ENCODE measurements around the gene ZDHHC21. TPM values are rescaled to one million over a fixed set of nuclear protein-coding genes. Genes with fewer than 3 reads are reported as not detected.

The ZDHHC21 gene
- total RNA-seq, 1 experiment from 2014 or later = 6.8 TPM

DNA sequence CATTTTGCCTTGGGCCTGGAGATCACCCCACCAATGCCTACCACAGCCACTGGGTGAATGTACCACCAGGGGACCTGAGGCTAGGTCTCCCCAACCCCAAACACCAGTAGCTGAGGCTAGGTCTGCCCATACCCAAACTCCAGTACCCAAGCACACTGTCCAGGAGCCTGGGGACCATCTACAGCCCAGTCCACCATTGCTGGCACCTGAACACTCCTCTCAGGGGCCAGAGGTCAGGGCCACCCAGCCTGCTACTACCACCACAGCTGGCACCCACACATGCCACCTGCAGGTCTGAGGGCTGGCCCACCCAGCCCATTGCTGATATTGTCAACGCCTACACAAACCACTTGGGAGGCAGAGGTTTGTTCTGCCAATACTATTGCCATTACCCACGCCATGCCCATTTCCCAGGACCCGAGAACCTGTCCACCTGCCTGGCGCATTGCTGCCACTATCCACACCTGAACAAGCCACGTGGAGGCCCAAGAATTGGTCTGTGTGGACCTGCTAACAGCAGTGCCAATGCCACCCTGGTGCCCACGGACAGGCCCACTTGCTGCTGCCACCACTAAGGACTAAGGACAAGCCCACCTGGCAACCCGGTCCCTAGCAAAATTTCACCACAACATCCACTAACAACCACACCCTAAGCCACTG lies 59.2 kb downstream of the ZDHHC21 start:
- CTCF ChIA-PET = no interaction called here

DNA sequence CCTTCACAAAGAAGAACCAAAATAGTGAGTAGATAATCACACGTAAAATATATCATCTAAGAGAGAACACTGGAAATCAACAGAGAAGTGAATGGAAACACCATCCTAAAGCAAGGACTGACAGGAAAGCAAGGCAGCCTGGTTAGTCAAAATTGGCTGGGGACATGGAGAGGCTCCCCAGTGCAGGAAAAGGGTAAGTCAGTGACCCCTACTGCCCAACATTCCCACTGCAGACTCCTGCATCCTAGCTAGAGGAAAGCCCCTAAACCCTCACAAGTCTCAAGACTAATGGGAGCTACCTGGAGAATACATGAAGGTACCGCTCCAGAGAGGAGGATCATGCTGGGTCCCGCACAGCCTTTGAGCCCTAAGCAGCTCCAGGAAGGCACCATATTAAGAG lies 60.1 kb downstream of the ZDHHC21 start:
- CTCF ChIA-PET = interaction anchor here (0.6 kb wide), 1 partner anchor 15 kb away, joined by 4 read pairs; no protein-coding TSS in a partner anchor
- no peak for DNase-seq
- no TSS peak for BruUV-seq (replicated peaks)
- Mint-ChIP-seq H3K4me1 (ENCODE audit: low read depth, unreplicated experiment) (no peaks in the 10 kb centered on the region), H3K36me3 (ENCODE audit: insufficient read depth, unreplicated experiment) (no peaks in the 10 kb centered on the region), H3K27ac (ENCODE audit: unreplicated experiment) (no peak overlapping the region), H3K4me3 (ENCODE audit: unreplicated experiment) (no peak overlapping the region), H3K9me3 (ENCODE audit: unreplicated experiment) (no peaks in the 10 kb centered on the region), H3K27me3 (ENCODE audit: insufficient read depth, unreplicated experiment) (no peaks in the 10 kb centered on the region)
- Histone ChIP-seq H3K4me1 (no peaks in the 10 kb centered on the region), H3K9me3 (no peaks in the 10 kb centered on the region), H3K27me3 (replicated peaks; ENCODE audit: control insufficient read depth, insufficient read depth, low read length) (no peaks in the 10 kb centered on the region), H3K36me3 (ENCODE audit: control insufficient read depth, insufficient read depth, low read length) (no peaks in the 10 kb centered on the region), H3K4me3 (ENCODE audit: low read depth, low read length) (no peak overlapping the region)
- TF ChIP-seq, protein P1, sequence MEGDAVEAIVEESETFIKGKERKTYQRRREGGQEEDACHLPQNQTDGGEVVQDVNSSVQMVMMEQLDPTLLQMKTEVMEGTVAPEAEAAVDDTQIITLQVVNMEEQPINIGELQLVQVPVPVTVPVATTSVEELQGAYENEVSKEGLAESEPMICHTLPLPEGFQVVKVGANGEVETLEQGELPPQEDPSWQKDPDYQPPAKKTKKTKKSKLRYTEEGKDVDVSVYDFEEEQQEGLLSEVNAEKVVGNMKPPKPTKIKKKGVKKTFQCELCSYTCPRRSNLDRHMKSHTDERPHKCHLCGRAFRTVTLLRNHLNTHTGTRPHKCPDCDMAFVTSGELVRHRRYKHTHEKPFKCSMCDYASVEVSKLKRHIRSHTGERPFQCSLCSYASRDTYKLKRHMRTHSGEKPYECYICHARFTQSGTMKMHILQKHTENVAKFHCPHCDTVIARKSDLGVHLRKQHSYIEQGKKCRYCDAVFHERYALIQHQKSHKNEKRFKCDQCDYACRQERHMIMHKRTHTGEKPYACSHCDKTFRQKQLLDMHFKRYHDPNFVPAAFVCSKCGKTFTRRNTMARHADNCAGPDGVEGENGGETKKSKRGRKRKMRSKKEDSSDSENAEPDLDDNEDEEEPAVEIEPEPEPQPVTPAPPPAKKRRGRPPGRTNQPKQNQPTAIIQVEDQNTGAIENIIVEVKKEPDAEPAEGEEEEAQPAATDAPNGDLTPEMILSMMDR (IDR thresholded peaks at IDR 0.05; ENCODE audit: insufficient read depth in 1 of 2, low read depth in 1 of 2, low read length in 1 of 2, severe bottlenecking in 1 of 2, unreplicated experiment in 1 of 2) = no peak
- POLR2A ChIA-PET = no interaction called here
- intact Hi-C loops (cut with micrococcal nuclease; ENCODE audit: unreplicated experiment) = no loop called here

More for the DNA sequence above, 59.2 kb downstream of the ZDHHC21 start:
- Mint-ChIP-seq H3K4me1 (ENCODE audit: low read depth, unreplicated experiment) (no peaks in the 10 kb centered on the region), H3K27me3 (ENCODE audit: insufficient read depth, unreplicated experiment) (no peaks in the 10 kb centered on the region), H3K27ac (ENCODE audit: unreplicated experiment) (no peak overlapping the region), H3K4me3 (ENCODE audit: unreplicated experiment) (no peak overlapping the region), H3K9me3 (ENCODE audit: unreplicated experiment) (no peaks in the 10 kb centered on the region), H3K36me3 (ENCODE audit: insufficient read depth, unreplicated experiment) (no peaks in the 10 kb centered on the region)
- POLR2A ChIA-PET = no interaction called here
- no TSS peak for BruUV-seq (replicated peaks)
- H3K4me1 ChIP-seq = no peaks in the 10 kb centered on the region
- no peak overlapping the region for H3K4me3 ChIP-seq (ENCODE audit: low read depth, low read length)
- intact Hi-C loops (cut with micrococcal nuclease; ENCODE audit: unreplicated experiment) = no loop called here
- H3K9me3 ChIP-seq = no peaks in the 10 kb centered on the region
- no peaks in the 10 kb centered on the region for H3K27me3 ChIP-seq (replicated peaks; ENCODE audit: control insufficient read depth, insufficient read depth, low read length)
- no peaks in the 10 kb centered on the region for H3K36me3 ChIP-seq (ENCODE audit: control insufficient read depth, insufficient read depth, low read length)
- TF ChIP-seq, protein P1 (IDR thresholded peaks at IDR 0.05; ENCODE audit: insufficient read depth in 1 of 2, low read depth in 1 of 2, low read length in 1 of 2, severe bottlenecking in 1 of 2, unreplicated experiment in 1 of 2) = no peak
- no peak for DNase-seq

DNA sequence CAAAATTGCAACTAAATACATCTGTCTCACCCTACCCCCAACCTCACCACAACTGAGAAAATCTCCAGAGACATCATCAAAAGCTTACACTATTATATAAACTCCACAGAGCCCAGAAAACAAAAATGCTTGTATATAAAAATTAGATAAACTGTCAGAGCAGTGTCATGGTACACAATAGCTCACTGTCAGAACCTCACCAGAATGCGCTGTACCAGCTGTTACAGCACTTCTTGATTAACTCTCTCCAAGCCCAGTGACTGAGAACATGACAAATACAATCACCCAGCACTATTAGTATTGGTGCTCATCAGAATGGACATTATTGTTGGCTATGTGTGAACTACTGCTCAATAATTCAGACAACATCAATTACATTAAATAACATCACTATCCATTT lies 65.7 kb downstream of the ZDHHC21 start:
- ChIA-PET CTCF (interaction anchor here (0.6 kb wide), 1 partner anchor 31 kb away, joined by 4 read pairs; no protein-coding TSS in a partner anchor), POLR2A (no interaction called here)
- intact Hi-C loops (cut with micrococcal nuclease; ENCODE audit: unreplicated experiment) = no loop called here
- Mint-ChIP-seq H3K36me3 (ENCODE audit: insufficient read depth, unreplicated experiment) (no peaks in the 10 kb centered on the region), H3K27me3 (ENCODE audit: insufficient read depth, unreplicated experiment) (no peaks in the 10 kb centered on the region), H3K4me1 (ENCODE audit: low read depth, unreplicated experiment) (no peaks in the 10 kb centered on the region), H3K9me3 (ENCODE audit: unreplicated experiment) (no peaks in the 10 kb centered on the region), H3K4me3 (ENCODE audit: unreplicated experiment) (no peak overlapping the region), H3K27ac (ENCODE audit: unreplicated experiment) (no peak overlapping the region)
- no peaks in the 10 kb centered on the region for H3K9me3 ChIP-seq
- no peak overlapping the region for H3K4me3 ChIP-seq (ENCODE audit: low read depth, low read length)
- H3K27me3 ChIP-seq (replicated peaks; ENCODE audit: control insufficient read depth, insufficient read depth, low read length) = no peaks in the 10 kb centered on the region
- no peaks in the 10 kb centered on the region for H3K4me1 ChIP-seq
- H3K36me3 ChIP-seq (ENCODE audit: control insufficient read depth, insufficient read depth, low read length) = no peaks in the 10 kb centered on the region
- no TSS peak for BruUV-seq (replicated peaks)
- DNase-seq = no peak
- TF ChIP-seq, protein P1 (IDR thresholded peaks at IDR 0.05; ENCODE audit: insufficient read depth in 1 of 2, low read depth in 1 of 2, low read length in 1 of 2, severe bottlenecking in 1 of 2, unreplicated experiment in 1 of 2) = no peak
